GM19193 (cell line): Measurements from ENCODE around the gene ZNF709.

ENCODE experiments used
- POLR2A ChIP-seq: IDR thresholded peaks from 4 replicates; pipeline ENCODE4 v1.6.1; 2011; ENCODE audit not compliant: insufficient read depth, insufficient read length; ENCODE audit errors: extremely low read depth

Gene ZNF709

GRCh38 chr19:12484371-12485051, at the start of gene ZNF709:
Gene ZNF709, minus strand, starts transcription at chr19:12484816. Its CDS starts 159 bp downstream, at chr19:12484657.
- TF ChIP-seq POLR2A: peak; percentile 83

- no peak for TF ChIP-seq POLR2A
Observed at GRCh38 chr19:12527034-12527836, 42.6 kb upstream of the ZNF709 start.

GRCh38 chr19:12526542-12526941, 41.9 kb upstream of the ZNF709 start:
- no peak for TF ChIP-seq POLR2A

- TF ChIP-seq POLR2A: no peak
Observed at GRCh38 chr19:12521996-12522395, 37.4 kb upstream of the ZNF709 start.

GRCh38 chr19:12513531-12514061, 29.0 kb upstream of the ZNF709 start:
- no peak for TF ChIP-seq POLR2A

GRCh38 chr19:12497032-12497431, 12.4 kb upstream of the ZNF709 start:
- no peak for TF ChIP-seq POLR2A

- TF ChIP-seq POLR2A: no peak
Observed at GRCh38 chr19:12496480-12496879, 11.9 kb upstream of the ZNF709 start.

- TF ChIP-seq POLR2A: peak; percentile 91
Observed at GRCh38 chr19:12495002-12495802, 10.6 kb upstream of the ZNF709 start.

GRCh38 chr19:12494260-12494860, 9.7 kb upstream of the ZNF709 start:
- no peak for TF ChIP-seq POLR2A

- no peak for TF ChIP-seq POLR2A
Observed at GRCh38 chr19:12485571-12485970, 955 bp upstream of the ZNF709 start.

GRCh38 chr19:12485052-12485416, 418 bp upstream of the ZNF709 start:
- no peak for TF ChIP-seq POLR2A

- TF ChIP-seq POLR2A: no peak
Observed at GRCh38 chr19:12484011-12484370, 625 bp downstream of the ZNF709 start.

GRCh38 chr19:12482509-12482886, 2.1 kb downstream of the ZNF709 start:
- no peak for TF ChIP-seq POLR2A

- no peak for TF ChIP-seq POLR2A
Observed at GRCh38 chr19:12481781-12482508, 2.7 kb downstream of the ZNF709 start.
